CD4-positive, alpha-beta T cell treated with Interleukin-21 for 1 hour (primary cell): ENCODE measurements around the gene RGS7.
"Not testable (repeated sequence)": the region's sequence is repeated elsewhere in the genome, so short reads cannot be mapped to it uniquely, and the experiment has no call there.

Experiments used
- DNase-seq: peaks from one replicate; pipeline ENCODE4 v3.0.0-alpha.2; 2020

The RGS7 gene

DNA sequence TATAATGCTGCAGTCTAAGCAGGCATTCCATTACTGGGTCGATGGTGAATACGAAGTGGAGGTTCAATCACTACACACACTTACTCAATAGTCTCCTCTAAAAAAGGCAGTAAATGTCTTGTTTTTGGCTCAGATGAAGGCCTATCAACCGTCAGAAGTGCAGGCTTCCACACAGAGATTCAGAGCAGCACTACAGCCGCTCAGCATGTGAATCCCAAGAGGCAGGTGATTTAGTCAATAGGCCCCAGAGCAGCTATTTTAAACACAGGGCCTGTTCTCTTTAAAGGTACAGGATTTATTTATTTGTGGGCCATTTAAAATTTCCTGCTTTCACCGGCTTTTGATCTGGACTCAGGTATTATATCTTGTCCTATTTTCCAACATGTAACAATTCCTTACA lies 293.7 kb downstream of the RGS7 start:
- DNase-seq: no peak

DNA sequence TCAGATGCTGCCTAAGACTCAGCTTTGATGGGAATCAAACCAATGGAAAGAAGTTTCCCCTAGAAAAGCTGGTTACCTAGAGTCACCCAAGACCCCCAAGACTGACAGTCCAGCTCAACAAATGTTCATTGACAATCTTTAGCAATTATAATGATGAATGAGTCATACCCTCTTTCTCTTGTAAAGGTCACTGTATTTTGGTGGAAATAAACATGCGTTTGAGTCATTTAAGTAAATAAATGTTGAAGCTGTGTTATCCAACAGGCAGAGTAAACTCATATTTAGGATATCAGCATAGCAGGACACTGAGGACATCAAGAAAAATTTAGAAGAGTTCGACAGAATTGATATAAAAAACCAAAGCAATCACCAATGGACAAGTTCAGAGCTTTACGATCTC lies 295.9 kb downstream of the RGS7 start:
- no peak for DNase-seq

DNA sequence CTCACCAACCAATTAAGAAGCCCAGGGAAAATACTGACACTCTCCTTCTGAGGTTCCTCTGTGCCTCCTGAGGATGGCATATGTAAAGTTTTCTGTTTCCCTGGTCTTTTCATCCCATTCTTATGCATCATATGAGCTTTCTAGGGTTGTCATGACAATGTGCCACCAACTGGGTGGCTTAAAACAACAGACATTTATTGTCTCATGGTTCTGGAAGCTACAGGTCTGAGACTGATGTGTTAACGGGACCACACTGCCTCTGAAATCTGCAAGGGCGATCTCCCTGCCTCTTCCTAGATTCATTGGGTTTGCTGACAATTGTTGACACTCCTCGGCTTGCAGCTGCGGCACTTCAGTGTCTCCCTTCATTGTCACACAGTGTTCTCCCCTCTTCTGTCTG lies 308.4 kb downstream of the RGS7 start:
- no peak for DNase-seq

DNA sequence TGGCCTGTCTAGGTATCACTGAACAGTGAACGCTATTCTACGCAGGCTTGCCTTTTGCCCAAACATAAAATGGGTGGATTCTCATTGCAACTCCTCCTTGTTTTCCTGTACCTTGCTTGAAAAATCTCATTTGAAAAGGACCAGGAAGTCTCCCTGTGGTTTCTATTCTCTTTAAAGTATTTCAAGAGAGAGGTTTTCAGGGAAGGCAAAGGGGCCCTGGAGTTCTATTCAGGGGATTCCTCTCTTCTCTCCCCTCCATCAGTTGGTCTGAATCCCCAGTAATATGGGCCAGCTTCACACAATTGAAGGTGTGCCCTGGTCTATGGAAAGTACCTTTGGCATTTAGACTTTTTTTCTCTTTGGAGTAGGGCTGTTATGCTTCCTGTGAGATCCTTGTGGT lies 311.3 kb downstream of the RGS7 start:
- no peak for DNase-seq

DNA sequence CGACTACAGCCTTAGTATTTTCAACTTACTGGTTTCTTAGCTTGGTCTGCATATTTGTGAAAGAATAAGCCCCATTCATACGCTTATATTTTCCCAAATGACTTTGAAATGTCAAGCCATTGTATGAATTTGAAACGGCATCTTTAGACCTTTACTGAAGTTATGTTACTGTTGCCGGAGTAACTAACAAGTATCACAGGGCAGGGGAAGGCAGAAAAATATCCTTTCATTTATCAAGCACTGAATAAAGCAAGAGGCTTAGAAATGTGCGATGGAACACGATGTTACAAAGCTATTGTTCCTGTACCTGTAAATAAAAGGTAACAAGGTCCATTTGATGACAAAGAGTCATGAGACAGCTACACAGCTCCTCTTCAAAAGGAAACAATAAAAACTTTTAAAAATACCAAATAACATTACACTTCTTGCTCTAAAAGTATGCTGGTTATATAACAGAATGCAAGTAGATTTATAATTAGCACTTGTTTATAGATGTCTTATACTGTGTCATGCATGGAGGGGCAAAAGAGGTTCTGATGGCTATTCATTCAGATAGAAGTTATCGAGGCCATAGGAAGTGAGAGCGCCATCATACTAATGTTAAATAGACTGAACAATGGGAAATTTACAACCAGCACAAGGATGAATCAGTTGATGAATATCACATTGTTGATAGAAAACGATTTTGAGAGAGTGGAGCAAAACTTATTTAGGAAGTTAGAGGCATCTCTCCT lies 322.6 kb downstream of the RGS7 start:
- DNase-seq: no peak

DNA sequence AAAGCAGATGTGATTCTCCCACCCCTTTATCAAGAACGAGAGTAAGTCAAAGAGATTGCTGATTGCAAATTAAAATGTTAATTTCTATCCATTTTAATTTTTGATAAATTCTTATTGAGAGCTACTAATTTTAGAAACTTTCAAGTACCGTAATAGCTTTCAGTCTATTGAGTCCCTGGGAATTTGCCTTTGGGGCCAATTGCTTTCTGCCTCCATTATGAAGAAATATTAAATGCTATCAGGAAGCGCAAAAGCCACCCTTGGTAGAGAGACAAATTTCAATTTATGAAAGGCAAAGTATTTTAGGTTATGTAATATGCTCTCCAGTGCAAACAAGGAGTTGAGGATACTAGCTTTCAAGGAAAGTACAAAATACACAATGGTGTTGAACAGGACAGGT lies 332.2 kb downstream of the RGS7 start:
- DNase-seq: no peak

DNA sequence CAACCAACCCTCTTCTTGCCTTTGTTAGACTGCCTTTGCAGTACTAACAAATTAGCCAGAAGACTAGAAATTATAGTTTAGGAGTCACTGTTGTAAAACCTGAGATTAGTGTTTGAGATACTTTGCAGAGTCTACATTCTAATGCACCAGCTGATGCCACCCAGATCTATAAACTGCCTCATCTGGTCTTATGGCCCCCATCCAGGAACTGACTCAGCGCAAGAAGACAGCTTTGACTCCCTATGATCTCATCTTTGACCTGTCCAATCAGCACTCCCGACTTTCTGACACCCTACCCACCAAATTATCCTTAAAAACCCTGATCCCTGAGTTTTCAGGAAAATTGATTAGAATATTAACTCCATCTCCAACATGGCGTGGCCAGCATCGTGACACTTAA lies 334.6 kb downstream of the RGS7 start:
- no peak for DNase-seq

DNA sequence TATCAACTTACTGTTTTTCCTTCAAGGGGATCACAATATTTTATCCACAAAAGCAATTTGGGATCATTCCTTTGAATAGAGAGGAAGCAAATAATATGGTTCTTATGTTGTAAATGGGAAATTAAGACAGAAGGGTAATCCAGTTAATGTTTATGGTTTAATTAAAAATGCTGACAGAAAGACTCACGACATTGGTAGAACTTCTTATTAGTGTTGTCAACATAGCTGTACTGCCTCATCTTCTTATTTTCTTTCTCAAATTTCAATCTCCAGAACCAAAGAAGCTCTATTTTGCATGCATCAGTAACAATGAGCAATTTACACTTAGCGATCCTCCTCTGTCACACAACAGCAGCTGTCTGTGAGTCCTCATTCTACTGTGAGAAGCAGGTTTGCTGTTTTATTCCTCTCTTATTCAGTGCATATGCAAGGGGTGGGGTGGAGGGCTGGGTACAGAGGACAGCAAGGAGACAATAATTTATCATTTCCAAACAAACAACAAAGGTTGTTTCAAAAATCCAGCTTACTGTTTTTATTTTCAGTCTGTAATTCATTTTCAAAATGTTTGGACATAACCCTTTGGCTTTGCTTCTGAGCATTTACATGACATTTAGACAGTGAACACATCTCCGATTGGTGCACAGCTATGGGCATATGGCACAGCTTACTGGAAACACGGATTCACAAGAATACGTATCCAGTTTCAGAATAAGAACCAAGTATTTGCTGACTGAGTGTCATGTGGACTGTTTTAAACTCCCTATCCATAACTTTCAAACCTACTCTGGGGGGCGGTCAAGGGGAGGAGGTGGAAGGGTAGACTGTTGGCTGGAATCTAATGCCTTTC lies 335.9 kb downstream of the RGS7 start:
- no peak for DNase-seq

DNA sequence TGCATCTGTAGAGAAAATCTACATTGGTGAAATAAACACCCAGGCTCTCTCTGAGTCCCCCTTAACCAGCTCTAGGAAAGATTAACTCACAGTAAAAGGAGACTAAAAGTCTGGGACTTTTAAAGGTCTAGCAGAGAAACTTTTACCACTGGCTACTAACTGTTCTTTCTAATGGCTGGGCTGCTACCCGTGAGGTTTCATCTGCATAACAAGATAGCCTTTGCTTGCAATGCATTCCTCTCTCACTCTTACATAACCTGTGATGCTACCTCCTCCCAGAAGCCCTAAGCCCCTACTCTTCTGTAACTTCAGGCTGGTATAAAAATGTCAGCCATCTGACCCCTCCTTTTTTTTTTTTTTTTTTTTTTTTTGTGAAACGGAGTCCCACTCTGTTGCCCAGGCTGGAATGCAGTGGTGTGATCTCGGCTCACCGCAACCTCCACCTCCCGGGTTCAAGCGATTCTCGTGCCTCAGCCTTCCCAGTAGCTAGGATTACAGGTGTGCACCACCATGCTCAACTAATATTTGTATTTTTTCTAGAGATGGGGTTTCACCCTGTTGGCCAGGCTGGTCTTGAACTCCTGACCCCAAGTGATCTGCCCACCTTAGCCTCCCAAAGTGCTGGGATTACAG lies 344.2 kb downstream of the RGS7 start:
- DNase-seq: no peak

DNA sequence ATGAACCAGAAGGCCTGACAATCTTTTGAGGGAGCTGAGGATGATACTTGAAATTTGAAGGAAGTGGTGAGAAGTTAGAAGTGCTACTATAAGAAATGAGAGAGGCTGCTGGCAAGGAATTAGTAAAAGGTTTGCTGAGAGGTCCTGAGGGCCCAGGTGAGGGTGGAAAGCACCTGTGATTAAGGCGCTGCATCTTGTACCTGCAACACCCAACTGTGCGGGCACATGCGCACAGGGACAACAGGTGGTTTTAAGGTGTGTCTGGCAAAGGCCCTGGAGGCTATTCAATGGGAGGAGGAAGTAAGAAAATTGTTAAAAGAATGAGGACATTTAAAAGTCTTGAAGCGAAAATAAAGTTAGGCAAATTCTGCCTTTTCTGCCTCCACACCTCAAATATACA lies 349.3 kb downstream of the RGS7 start:
- DNase-seq: no peak

DNA sequence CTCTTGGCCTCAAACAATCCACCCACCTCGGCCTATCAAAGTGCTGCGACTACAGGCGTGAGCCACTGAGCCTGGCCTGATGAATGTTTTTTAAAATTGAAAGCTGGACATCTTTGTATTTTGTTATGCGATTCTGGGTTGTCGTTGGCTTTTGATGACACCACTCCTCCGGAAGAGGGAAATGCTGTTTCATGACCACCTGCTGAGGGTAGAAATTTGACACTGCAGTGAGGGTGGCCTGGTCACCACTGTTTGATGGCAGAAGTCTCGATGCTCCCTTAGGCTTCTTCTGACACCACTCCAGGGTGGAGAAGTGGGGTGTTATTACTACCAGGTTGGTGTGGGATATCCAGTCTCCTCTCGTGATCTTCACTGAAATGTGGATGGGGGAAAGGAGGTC lies 357.2 kb downstream of the RGS7 start:
- DNase-seq: no peak

DNA sequence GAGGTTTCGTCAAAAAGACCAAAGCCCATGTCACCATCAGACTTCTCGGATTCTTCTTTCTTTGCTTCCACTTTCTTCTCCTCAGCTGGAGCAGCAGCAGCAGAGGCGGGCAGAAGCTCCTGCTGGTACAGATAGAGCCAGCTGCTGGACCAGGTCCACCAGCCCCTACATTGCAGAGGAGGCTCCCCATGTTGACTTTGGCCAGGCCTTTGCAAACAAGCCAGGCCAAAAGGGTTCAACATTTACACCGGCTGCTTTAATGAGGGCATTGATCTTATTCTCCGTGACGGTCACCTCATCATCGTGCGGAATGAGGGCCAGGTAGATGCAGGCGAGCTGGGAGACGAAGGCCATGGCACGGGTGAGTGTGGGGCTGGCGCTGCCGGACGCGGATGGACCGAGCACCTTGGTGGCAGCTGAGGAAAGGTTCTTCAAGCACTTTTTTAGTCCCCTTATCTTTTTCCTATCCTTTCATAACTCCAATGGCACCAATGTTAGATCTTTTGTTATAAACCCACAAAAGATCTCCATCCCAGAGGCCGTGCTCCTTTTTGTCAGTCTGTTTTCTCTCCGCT lies 358.5 kb downstream of the RGS7 start:
- DNase-seq: no peak

DNA sequence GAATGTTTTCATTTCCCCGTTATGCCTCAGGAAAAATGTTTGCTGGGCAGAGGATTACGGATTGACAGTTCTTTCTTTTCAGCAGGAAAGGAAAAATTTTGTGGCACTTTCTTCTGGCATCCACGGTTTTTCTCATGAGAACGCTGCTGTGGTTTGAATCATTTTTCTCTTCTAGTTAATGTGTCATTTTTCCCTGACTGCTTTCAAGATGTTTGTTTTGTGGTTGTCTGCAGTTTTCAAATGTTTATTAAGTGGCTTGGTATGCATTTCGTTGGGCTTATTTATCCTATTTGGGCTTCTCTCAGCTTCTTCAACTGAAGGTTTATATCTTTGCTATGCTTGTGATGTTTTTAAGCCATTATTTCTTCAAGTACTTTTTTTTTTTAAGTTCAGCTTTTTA lies 359.0 kb downstream of the RGS7 start:
- DNase-seq: no peak

DNA sequence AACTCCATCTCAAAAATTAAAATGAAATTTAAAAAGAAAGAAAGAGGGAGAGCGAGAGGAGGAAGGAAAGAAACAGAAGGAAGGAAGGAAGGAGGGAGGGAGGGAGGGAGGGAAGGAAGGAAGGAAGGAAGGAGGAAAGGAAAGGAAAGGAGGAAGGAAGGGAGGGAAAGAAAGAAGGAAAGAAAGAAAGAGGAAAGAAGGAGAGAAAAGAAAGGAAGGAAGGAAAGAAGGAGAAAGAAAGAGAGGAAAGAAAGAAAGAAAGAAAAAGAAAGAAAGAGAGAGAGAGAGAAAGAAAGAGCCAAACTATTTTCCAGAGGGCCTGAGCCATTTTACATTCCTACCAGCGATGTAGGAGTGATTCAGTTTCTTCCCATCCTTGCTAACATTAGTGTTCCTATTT lies 364.0 kb downstream of the RGS7 start:
- DNase-seq: no peak

DNA sequence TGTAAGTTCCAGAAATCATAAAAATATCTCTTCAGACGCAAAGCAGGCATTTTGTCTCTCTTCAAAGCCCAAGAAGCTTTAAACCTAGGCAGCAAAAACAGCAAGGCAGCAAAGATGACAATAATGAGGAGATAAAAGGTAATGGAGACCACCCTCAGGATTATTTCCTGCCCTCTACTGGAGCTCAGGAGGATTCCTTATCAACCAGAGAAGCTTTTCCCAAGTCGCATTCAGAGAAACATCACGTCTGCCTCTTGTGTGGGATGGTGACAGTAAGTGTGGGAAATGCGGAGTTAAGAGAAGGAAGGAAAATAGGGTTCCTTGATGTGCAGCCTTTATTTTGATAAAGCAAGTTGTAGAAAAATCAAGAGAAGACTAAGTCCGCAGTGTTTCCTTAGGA lies 365.8 kb downstream of the RGS7 start:
- DNase-seq: no peak

DNA sequence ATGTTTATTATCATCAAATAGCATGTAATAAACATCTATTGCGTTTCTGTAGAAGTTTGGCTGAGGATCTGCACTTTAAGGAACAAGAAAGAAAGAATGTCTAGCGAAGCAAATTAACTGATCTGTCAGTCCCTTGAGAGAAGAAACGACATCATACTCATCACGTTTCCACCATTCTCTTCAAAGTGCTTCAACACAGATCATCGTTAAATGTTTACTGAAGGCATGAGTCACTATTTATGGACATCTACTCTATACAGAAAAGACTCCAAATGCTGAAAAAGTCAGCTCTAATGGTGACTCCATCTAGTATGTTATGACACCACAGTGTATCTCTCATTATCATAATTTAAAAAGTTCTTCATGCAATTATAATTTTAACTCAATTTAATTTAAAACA lies 369.1 kb downstream of the RGS7 start:
- no peak for DNase-seq

DNA sequence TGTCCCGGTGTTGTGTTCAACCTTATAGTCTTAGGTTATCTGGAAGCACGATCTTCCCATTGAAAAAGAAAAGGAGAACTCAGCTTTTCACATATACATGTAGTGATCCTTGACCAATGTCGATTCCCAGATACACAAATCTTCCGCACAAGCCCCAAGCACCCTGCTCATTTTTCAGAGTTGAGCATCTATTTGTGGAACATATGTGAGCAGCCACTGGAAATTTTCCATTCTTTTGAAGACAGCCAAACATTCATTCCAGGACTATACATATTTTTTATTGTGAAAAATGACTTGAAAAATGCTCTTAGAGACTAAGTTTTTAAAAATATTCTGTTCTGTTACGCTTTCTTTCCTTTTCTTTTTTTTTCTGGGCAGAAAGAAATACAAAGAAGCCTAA lies 371.9 kb downstream of the RGS7 start:
- DNase-seq: no peak

DNA sequence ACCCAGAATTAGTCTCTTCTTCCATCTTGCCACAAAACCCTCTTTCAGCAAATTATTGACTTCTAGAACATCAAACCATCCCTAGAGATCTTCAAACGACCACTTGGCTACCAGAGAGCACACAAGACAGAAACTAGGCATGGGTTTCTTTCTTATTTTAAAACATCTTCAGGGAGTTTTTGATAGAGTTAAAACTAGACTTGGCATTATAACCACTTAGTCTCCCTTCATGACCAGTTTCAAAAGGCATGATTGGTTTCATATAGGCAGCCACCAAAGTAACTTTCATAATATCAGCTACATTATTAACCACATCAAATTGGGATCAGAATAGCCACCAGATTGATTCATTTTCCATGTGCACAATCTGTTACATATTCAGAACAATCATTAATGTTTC lies 376.7 kb downstream of the RGS7 start:
- DNase-seq: no peak

DNA sequence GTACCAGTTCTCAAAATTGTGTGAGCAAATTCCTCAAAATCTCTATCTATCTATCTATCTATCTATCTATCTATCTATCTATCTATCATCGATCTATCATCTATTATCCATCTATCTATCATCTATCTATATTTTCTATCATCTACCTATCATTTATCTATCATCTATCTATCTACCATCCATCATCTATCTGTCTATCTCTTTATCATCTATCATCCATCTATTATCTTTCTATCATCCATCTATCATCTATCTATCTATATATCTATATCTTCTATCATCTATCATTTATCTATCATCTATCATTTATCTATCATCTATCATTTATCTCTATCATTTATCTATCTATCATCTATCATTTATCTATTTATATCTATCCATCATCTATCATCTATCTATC lies 380.3 kb downstream of the RGS7 start:
- no peak for DNase-seq

DNA sequence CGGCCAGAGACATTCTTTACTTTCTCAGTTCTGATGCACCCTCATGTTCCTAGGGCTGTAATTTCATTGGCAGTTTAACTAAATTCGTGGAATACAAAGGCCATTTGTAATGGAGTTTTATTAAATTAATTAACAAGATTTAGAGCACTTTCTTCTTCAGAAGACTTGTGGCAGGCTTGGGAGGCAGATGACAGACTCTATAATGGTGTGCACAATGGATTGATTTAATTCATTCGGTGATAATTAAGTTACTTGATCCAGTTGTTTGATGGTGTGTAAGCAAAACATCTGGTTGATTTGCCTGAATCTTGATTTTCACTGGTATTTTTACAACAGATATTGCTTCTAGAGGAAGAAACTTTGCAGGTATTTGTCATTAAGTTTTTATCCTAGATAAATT lies 383.1 kb downstream of the RGS7 start:
- DNase-seq: no peak

DNA sequence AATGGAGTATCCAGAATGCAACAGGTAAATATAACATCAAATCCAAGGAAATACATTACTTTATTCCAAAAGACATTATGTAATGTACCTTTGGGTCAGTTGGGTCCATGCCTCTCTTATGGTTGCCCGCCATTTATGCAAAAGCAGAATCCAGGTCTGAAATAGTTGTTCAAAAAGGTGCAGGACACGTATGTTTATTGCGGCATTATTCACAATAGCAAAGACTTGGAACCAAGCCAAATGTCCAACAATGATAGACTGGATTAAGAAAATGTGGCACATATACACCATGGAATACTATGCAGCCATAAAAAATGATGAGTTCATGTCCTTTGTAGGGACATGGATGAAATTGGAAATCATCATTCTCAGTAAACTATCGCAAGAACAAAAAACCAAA lies 384.9 kb downstream of the RGS7 start:
- not testable (repeated sequence) for DNase-seq

DNA sequence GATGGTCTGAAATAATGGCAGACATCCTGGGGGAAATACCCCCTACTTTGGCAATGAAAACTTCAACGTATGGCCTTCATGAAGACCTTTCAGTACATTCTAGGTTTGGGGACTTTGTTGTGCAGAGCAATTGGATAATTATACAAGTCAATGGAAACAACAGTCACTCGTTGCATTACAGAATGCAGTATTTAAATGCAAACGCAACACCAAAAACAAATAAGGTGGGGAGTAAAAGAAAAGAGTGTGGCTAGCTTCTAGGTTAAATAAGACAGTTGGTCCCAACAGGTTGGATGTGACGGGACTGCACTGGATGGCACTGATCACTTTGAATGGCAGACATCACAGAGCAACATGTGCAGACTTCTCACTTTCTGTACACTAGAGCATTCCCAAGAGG lies 386.8 kb downstream of the RGS7 start:
- DNase-seq: no peak

DNA sequence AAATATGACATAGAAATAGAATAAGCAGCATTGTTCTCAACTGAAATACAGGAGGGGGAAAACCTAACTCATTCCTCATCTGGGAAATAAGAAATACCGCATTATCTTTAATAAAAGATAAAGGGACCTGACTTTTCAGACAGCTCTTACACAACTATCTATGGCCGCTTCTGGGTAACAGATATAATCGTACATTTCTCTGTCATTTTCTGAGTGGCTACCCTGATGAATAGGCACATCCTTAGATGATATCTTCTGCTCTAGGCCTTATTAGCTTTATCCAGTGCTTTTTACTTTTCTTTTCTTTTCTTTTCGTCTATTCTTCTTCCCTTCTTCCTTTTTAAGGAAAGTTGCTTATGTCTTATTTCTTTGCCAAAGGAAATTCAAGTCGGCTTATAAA lies 388.1 kb downstream of the RGS7 start:
- DNase-seq: no peak
